Myocyte (in vitro differentiated cells): ENCODE data around the gene UBE2QL1. TPM values are rescaled to one million over a fixed set of nuclear protein-coding genes. Genes with fewer than 3 reads are reported as not detected.

Source experiments
- DNase-seq: peaks from one replicate; pipeline ENCODE4 v3.0.0-alpha.2; 2012; ENCODE audit warnings: low read depth
- polyA plus RNA-seq: library from polyadenylated mRNA; unstranded; fragments of >200 nt; gene quantifications from one replicate; pipeline ENCODE4 v1.2.1, GENCODE V29; 2012; ENCODE audit warnings: missing spikeins
- total RNA-seq: library from RNA; depleted of rRNA; stranded (reverse); fragments of >200 nt; gene quantifications from 2 replicates; pipeline ENCODE4 v1.2.3, GENCODE V29; 2014

Gene UBE2QL1, protein sequence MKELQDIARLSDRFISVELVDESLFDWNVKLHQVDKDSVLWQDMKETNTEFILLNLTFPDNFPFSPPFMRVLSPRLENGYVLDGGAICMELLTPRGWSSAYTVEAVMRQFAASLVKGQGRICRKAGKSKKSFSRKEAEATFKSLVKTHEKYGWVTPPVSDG
- 0.08 TPM in 1 of 2 replicates, not detected in the other for total RNA-seq
- not detected for polyA plus RNA-seq

DNA sequence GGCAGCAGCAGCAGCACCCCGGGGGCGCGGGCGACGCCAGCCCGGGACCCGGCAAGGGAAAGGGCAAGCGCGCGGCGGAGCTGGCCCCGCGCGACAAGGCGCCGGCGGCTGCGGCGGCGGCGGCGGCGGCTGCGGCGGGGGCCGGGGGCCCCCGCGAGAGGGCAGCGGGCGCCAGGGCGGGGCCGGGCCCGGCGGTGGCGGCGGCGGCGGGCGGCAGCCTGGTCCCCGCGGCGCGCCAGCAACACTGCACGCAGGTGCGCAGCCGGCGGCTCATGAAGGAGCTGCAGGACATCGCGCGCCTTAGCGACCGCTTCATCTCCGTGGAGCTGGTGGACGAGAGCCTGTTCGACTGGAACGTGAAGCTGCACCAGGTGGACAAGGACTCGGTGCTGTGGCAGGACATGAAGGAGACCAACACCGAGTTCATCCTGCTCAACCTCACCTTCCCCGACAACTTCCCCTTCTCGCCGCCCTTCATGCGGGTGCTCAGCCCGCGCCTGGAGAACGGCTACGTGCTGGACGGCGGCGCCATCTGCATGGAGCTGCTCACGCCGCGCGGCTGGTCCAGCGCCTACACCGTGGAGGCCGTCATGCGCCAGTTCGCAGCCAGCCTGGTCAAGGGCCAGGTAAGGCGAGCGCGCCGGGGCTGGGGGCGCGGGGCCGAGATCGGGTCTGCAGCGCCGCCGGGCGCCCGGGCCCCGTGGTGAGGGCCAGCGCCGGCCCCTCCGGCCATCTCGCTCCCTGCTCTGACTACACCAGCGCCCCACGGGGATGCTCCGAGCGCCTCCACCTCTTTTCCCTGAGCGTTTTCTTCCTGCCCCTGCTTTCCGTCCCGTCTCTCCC is at the start of gene UBE2QL1:
UBE2QL1 (plus strand) TSS at position 238 of the 843 bp plus-strand sequence; CDS start at position 273, 35 bp downstream.
- DNase-seq, result peak; percentile 2

DNA sequence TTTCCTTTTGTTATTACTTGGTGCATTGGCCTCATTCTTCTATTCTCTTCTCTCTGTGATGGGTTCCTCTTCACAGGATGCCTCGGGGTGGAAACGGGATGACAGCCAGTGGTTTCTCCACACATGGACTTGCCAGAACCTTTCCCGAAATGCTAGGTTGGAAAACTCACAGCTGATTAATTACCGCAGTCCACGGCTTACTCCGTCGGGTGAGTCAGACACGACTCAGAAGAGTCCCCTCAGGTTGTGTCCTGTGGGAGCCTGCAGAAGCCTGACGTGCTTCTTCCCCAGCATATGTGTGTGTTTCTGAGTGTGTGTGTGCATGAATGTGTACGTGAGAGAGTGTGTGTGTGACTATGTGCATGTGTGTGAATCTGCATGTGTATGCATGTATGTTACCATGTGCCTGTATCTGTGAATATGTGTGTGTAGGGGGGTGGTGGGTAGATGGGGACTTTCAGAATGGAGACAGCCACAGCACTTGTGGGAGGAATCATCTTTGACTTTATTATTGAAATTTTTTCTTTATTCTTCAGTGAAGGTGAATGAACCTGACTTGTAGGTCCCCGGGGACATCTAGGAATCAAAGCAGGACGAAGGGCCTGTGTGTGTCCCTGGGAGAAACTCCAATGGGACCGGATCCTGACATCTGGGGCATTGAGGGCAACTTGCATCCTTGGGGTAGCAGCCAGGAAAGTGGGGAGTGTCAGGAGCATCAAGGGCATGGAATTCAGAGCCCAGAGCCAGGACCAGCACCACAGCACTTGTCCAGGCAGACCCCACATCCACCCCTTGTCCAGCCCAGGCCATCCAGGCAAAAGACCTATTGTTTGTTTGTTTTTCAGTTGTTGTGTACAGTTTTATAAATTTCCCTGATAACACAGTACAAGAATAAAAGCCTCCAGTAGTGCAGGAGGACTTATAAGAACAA is 48.4 kb upstream of the UBE2QL1 start:
- peak; percentile 18 for DNase-seq

DNA sequence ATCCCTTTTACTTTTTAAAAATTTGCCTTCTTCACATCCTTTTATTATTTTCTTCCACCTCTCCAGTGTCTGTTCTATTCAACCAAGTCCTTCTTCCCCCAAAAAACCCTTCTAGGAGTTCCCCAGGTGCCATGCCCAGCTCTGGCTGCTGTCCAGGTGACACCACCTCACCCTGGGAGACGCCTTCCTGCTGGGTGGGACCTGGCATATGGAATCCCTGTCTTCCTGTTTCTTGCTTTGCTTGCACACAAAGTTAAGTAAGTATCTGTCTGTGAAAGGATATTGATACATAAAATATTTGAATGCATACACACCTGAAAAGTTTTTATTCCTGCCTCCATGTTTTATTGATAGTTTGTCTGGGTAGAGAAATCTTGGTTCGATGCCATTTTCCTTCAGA is 47.2 kb upstream of the UBE2QL1 start:
- no peak for DNase-seq

DNA sequence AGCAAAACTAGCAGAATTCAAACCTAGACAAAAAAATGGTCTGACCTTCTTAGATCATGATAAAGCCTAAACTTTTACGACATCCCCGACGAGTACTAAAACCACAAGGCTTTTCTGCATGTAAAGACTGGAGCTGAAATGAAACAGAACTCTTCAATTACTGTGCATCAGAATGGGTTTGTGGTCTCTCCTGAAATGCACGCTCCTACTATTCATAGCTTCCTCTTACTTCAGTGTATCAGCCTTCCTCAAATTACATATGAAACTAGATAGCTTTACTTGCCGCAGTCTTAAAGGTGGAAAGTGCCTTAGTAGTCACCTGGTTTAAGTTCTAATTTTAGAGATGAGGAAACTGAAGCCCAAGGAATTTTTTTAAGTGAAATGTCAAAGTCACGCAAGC is 45.7 kb upstream of the UBE2QL1 start:
- no peak for DNase-seq

DNA sequence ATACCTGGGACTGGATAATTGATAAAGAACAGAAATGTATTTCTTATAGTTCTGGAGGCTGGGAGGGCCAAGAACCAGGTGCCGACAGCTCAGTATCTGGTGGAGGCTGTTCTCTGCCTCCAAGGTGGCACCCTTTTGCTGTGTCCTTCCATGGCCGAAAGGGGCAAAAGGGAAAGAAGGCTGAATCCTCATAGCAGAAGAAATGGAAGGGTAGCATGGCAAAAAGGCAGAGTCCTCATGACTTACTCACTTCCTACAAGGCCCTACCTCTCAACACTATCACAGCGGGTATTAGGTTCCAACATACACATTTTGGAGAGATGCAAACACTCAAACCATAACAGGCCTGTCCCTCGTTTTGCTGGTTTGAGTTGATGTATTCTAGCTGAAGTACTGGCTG is 45.2 kb upstream of the UBE2QL1 start:
- no peak for DNase-seq

DNA sequence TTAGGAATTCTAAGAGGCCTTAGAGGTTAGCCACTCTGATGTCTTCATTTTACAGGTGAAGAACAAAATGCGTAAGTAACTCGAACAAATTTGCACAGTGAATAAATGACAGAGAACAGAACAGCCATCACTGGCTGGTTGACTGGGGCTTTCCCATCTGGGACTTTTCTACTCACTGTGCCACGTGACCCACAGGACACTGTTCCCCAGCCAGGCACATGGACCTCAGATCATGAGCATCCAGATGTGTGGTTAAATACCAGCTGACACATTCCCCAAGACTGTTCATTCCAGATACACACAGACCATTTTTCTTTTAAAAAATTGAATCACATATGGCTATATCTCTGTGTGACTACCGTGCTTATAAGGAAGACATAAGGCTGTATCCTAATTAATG is 44.5 kb upstream of the UBE2QL1 start:
- DNase-seq, result peak; percentile 22

DNA sequence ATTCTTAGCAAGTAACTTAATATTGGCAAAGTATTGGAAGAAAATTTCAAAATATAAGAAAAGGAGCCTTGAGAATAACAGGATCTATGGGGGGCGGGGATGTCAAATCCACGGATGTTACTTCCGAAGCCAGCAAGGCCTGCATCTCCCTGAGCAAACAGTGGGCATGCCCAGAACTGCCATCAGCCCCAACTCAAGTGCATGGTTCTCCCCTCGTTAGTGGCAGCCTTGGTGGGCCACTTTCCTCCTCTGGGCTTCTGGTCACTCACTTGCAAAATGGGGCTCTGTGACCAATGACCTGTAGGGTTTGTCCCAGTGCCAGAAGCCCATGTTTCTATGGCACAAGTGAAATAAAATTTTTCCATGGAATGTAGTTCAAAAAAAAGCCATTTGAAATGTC is 43.1 kb upstream of the UBE2QL1 start:
- DNase-seq, result no peak

DNA sequence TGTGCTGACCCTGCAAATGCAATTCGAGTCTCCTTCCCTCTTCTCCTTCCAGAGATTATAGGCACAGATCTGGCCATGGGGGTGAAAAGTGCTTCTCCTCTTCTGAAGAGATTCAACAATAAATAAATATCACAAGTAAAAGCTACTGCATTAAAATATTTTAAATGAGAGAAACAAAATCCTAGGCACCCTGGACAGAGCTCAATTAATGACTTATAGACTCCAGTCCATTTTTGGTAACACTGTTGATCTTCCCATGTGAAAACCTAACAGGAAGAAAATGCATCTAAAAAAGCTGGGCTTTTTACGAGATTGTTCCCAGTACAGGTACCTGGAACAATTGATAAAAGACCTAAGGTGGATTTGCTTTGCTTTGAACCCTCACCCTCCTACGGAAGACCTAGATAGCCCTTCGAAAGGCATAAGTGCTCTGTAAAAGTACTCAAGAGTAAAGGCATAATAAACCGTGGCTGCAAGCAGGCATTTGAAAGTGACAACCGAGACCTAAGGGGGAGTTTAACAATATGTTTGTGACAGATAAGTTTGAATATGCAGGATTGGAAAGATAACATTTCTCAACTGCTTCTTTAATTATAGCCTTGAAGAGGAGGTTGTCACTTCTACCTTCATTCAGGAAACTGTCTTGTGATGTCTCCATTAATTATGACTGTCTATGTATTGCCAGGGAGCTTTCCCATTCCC is 41.0 kb upstream of the UBE2QL1 start:
- DNase-seq, result no peak

DNA sequence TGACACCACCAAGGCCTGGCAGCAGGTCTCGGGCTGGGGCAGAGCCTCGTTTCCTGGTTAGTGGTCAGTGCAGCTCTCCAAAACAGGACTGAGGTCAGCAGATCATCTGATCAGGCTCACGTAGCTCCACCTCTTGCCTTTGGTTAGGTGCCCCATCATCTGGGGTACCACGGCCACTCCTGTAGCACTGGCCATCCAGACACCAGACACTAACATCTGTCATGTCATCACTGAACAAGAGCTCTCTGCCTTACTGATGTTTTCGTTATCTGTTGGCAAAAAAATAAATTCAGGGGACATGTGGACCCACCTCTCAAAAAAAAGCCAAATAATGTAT is 40.4 kb upstream of the UBE2QL1 start:
- DNase-seq, result no peak

DNA sequence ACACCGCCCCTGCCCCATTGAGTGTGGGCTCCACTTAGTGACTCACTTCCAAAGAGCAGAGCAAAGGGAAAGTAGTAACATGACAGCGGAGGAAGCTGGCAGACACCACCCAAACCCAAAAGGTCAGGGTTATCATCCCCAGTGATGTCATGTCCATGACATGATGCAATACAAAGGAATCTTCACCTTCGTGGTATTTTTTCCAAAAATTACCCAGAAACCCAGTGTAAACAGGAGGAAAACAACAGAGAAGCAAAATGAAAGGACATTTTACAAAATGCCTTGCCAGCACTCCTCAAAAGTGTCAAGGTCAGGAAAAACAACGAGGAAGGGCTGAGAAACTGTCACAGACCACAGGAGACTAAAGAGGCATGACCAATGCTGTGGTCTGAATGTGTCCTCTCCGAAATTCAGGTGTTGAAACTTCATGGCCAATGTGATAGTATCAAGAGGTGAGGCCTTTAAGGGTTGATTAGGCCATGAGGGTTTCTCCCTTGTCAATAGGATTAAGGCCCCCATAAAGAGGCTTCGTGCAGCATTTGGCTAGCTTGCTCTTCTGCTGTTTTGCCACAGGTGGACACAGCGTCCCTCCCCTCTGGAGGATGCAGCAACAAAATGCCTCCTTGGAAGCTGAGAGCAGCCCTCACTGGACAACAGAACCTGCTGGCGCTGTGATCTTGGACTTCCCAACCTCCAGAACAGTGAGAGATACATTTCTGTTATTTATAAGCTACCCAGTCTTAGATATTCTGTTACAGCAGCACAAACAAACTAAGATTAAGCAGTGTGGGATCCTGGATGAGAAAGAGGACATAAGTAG is 39.8 kb upstream of the UBE2QL1 start:
- no peak for DNase-seq

DNA sequence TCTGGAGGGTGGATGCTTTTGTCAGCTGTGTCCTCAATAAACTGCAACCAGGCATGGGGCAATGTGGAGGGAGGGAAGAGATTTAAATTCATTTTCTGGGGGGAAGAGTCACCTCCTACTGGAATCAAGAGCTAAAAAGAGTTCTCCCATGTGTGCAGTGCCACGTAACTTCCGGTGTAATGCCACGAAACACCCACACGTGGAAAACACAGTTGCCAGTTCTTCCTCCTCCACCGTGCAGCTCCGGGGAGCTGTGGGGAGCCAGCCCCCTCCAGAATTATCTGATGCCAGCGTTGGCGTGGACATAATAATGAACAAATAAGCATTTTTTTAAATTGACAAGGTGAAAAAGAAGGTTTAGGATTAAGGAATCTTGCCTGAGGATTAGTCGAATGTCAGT is 38.2 kb upstream of the UBE2QL1 start:
- DNase-seq, result no peak

DNA sequence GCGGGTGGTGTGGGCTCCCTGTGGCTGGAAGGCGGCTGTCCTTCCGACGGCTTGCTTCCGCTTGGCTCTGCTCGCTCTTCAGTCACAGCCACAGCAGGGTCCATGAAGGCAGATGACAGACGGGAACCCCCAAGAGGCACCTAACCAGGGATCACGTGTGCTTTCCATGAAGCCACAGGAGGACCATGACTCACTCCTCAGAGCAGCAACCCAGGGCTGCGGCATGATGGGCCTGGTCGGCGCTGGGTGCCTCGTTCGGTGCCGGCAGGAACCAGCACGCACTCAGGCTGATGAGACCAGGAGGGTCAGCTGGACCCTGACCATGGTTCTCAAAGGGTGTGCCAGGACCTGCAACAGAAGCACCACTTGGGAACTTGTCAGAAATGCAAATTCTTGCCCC is 37.5 kb upstream of the UBE2QL1 start:
- DNase-seq, result no peak

DNA sequence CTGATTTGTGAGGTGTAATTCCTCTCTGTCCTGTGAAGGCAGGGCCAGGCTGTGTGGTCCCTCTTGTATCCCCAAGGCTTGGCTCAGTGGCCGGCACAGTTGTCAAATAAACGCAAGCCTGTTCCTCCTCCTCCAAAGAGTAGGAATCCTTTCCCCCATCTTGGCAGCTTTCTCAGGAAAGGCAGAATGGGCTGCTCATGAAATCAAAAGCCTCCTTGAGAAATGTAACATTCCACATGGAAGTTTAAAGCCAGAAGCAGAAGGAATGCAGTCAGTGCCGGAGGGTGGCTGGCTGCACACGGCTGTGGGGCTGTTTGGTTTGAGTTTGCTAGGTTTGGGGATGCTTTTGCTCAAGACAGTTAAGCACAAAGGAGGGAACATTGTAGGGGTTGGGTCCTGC is 35.8 kb upstream of the UBE2QL1 start:
- no peak for DNase-seq

DNA sequence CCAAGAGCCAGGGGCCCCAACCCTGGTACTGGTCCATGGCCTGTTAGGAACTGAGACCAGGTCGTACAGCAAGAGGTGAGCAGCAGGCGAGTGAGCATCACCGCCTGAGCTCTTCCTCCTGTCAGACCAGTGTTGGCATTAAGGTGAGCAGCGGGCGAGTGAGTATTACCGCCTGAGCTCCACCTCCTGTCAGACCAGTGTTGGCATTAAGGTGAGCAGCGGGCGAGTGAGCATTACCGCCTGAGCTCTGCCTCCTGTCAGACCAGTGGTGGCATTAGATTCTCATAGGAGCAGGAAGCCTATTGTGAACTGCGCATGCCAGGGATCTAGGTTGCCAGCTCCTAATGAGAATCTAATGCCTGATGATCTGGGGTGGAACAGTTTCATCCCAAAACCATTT is 31.0 kb upstream of the UBE2QL1 start:
- no peak for DNase-seq

DNA sequence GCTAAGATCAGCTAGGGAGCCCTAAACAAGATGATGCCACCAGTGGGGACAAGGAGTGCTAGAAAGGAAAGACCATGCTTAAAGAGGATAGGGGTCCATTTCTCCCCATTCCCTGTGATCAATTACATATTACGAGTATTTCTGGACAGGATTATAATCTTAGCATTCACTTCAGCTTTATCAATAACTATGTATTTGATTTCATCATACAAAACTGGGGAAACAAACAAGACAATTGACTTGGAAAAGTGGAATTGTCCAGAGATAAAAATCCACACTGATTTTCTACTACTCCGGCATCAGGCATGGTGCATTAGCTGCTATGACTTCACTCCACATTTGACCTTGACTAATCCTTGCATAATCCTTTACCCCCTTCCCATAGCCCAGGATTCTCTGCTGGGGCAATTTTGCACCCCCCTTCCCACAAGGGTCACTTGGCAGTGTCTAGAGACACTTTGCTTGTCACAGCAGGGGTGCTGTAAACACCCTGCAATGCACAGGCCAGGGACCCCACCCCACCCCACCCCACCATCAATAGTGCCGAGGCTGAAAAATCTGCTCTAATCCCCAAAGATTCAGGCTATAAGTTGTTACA is 29.9 kb upstream of the UBE2QL1 start:
- no peak for DNase-seq

DNA sequence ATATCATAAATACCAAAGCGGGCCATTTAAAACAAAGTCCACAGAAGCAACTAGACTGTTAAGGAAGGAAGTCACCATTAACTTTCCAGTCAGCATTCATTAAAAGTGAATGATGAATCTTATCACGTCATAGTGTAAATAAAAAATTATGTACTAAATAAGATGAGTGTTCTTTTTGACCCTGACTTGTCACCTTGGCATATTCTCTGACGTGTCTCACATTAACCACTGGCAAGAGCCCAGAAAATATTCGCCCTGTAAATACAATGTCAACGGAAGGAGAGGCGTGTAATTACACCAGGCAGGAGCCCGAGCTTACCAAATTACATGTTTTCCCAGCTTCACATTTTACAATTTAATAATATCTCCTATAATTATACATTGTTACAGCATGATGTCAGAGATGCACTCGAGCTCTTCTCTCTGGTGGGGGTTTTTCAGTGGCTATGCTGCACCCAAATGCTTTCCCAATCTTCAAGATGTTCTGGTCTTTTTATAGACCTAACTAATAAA is 29.3 kb upstream of the UBE2QL1 start:
- DNase-seq, result no peak

DNA sequence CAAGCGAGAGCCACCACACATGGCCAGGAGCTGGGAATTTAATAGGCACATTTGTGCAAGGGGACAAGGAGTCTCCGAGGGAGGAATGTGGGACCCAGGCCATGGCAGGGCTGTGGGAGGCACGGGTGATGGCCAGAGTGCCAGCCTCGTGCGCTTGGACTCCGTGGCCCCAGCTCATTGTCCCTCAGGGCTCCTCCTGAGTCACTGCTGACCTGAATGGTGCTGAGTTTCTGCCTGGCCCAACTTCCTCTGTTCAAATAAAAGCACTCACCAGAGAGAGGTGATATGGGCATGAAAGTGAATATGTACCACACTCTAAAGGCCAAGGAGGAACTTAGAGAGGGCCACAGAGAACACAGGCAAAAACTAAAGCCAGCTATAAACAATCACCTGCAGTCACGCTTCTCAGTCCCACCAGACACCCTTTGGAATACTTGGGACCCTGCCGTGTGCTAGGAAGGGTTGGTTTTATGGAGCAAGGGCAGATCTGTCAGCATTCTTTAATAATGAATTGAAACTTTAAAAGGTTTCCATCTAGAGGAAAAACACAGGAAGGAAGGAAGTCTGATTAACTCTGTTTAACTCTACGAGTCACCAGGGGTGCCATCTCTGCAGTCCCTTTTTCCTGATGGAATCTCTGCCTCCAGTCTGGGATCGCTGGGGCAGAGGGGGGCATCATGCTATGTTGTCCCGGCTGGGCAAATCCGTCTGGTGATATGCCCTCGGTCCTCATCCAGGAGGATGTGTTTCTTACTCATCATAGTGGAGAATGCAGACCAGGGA is 25.1 kb upstream of the UBE2QL1 start:
- DNase-seq, result no peak

DNA sequence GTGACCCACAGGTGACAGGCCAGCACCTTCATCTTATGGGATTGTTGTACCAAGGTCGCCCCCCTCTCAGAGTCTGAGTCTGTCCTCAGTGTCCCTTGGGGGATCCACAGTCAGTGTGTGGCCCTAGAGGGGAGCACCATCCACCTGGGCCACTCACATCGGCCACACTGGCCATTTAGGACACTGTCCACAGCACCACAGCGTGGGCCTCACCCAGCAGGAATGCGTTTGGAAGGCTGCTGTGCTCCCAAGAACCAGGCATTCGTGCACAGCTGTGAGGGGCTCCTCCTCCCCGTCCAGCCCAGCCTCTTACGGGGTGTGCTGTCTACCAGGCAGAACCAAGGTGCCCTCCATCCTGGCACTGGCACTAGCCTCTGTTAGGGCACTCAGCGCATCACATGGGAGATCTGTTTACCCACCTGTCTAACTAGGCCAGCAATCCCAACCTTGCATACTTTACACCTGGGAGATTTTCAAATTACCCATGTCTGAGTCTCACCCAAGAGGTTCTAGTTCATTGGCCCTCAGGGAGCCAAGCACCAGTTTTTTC is 24.5 kb upstream of the UBE2QL1 start:
- no peak for DNase-seq

DNA sequence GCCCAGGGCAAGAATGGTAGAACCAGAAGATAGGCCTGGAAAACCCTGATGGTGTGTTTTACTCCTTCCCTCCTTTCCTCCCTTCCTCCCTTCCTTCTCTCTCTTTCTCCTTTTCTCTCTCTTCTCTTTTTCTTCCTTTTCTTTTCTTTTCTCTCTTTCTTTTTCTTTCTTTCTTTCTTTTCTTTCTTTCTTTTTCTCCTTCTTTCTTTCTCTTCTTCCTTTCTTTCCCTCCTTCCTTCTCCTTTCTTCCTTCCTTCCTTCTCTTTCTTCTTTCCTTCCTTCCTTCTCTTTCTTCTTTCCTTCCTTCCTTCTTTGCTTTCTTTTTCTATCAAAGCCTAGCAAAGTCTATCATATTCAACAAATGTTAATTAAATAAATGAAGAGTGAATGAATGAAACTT is 24.0 kb upstream of the UBE2QL1 start:
- no peak for DNase-seq
